ENCODE data around the gene ASL.
"Not testable (repeated sequence)": the region's sequence is repeated elsewhere in the genome, so short reads cannot be mapped to it uniquely, and the experiment has no call there.

ASL gene

GRCh38 chr7:66052447-66052846 lies 23.2 kb upstream of the ASL start:
- Mint-ChIP-seq H3K4me3 (no peak overlapping the region), H3K27me3 (ENCODE audit: low read depth) (no peaks in the 10 kb centered on the region), H3K4me1 (ENCODE audit: low read depth) (peaks cover 2% of the 10 kb centered on the region), H3K9me3 (no peaks in the 10 kb centered on the region), H3K27ac (no peak overlapping the region), H3K36me3 (ENCODE audit: low read depth) (no peaks in the 10 kb centered on the region)

- no peak overlapping the region for H3K27ac Mint-ChIP-seq
These were observed 21.6 kb upstream of the ASL start for GRCh38 chr7:66054063-66054462.

GRCh38 chr7:66055321-66055956 lies 20.2 kb upstream of the ASL start:
- Mint-ChIP-seq H3K36me3 (ENCODE audit: low read depth) (no peaks in the 10 kb centered on the region), H3K9me3 (no peaks in the 10 kb centered on the region), H3K27me3 (ENCODE audit: low read depth) (no peaks in the 10 kb centered on the region), H3K4me3 (no peak overlapping the region), H3K4me1 (ENCODE audit: low read depth) (peaks cover 2% of the 10 kb centered on the region), H3K27ac (no peak overlapping the region)

More at GRCh38 chr7:66054063-66054462, 21.6 kb upstream of the ASL start:
- H3K27me3 Mint-ChIP-seq (ENCODE audit: low read depth): no peaks in the 10 kb centered on the region
- H3K4me3 Mint-ChIP-seq: no peak overlapping the region
- no peaks in the 10 kb centered on the region for H3K9me3 Mint-ChIP-seq
- H3K4me1 Mint-ChIP-seq (ENCODE audit: low read depth): peaks cover 2% of the 10 kb centered on the region
- H3K36me3 Mint-ChIP-seq (ENCODE audit: low read depth): no peaks in the 10 kb centered on the region

GRCh38 chr7:66060796-66061195 lies 14.8 kb upstream of the ASL start:
- H3K36me3 Mint-ChIP-seq (ENCODE audit: low read depth): no peaks in the 10 kb centered on the region
- no peaks in the 10 kb centered on the region for H3K4me1 Mint-ChIP-seq (ENCODE audit: low read depth)
- H3K4me3 Mint-ChIP-seq: no peak overlapping the region
- H3K27me3 Mint-ChIP-seq (ENCODE audit: low read depth): no peaks in the 10 kb centered on the region
- no peaks in the 10 kb centered on the region for H3K9me3 Mint-ChIP-seq
- H3K27ac Mint-ChIP-seq: no peak overlapping the region

GRCh38 chr7:66069732-66070131 lies 5.9 kb upstream of the ASL start:
- peaks cover 3% of the 10 kb centered on the region for H3K27me3 Mint-ChIP-seq (ENCODE audit: low read depth)
- no peaks in the 10 kb centered on the region for H3K36me3 Mint-ChIP-seq (ENCODE audit: low read depth)
- no peaks in the 10 kb centered on the region for H3K9me3 Mint-ChIP-seq
- H3K27ac Mint-ChIP-seq: no peak overlapping the region
- no peaks in the 10 kb centered on the region for H3K4me1 Mint-ChIP-seq (ENCODE audit: low read depth)
- H3K4me3 Mint-ChIP-seq: no peak overlapping the region

- Mint-ChIP-seq H3K9me3 (no peaks in the 10 kb centered on the region), H3K4me3 (no peak overlapping the region), H3K36me3 (ENCODE audit: low read depth) (no peaks in the 10 kb centered on the region), H3K27me3 (ENCODE audit: low read depth) (peaks cover 3% of the 10 kb centered on the region), H3K27ac (no peak overlapping the region), H3K4me1 (ENCODE audit: low read depth) (peaks cover under 1% of the 10 kb centered on the region)
These were observed 5.4 kb upstream of the ASL start for GRCh38 chr7:66070222-66070621.

GRCh38 chr7:66072208-66072607 lies 3.4 kb upstream of the ASL start:
- H3K36me3 Mint-ChIP-seq (ENCODE audit: low read depth); H3K27ac Mint-ChIP-seq; H3K9me3 Mint-ChIP-seq; H3K4me3 Mint-ChIP-seq; H3K27me3 Mint-ChIP-seq (ENCODE audit: low read depth): not testable (repeated sequence)
- peaks cover 11% of the 10 kb centered on the region for H3K4me1 Mint-ChIP-seq (ENCODE audit: low read depth)

- peaks cover 2% of the 10 kb centered on the region for H3K27me3 Mint-ChIP-seq (ENCODE audit: low read depth)
- peak overlapping the region; percentile 85 for H3K4me3 Mint-ChIP-seq
- peaks cover 11% of the 10 kb centered on the region for H3K4me1 Mint-ChIP-seq (ENCODE audit: low read depth)
- peak overlapping the region; percentile 71 for H3K27ac Mint-ChIP-seq
- no peaks in the 10 kb centered on the region for H3K9me3 Mint-ChIP-seq
- H3K36me3 Mint-ChIP-seq (ENCODE audit: low read depth): no peaks in the 10 kb centered on the region
These were observed 1.1 kb downstream of the ASL start for GRCh38 chr7:66076462-66077329.

- no peaks in the 10 kb centered on the region for H3K9me3 Mint-ChIP-seq
- no peak overlapping the region for H3K27ac Mint-ChIP-seq
- no peaks in the 10 kb centered on the region for H3K27me3 Mint-ChIP-seq (ENCODE audit: low read depth)
- no peaks in the 10 kb centered on the region for H3K36me3 Mint-ChIP-seq (ENCODE audit: low read depth)
- no peak overlapping the region for H3K4me3 Mint-ChIP-seq
- H3K4me1 Mint-ChIP-seq (ENCODE audit: low read depth): peaks cover 11% of the 10 kb centered on the region
These were observed 2.4 kb downstream of the ASL start for GRCh38 chr7:66078067-66078466.

- H3K27me3 Mint-ChIP-seq (ENCODE audit: low read depth): no peaks in the 10 kb centered on the region
- no peaks in the 10 kb centered on the region for H3K9me3 Mint-ChIP-seq
- H3K4me3 Mint-ChIP-seq: no peak overlapping the region
- H3K4me1 Mint-ChIP-seq (ENCODE audit: low read depth): no peaks in the 10 kb centered on the region
- H3K36me3 Mint-ChIP-seq (ENCODE audit: low read depth): peaks cover 3% of the 10 kb centered on the region
- H3K27ac Mint-ChIP-seq: no peak overlapping the region
These were observed 6.5 kb downstream of the ASL start for GRCh38 chr7:66082083-66082482.

- Mint-ChIP-seq H3K27me3 (ENCODE audit: low read depth) (no peaks in the 10 kb centered on the region), H3K4me3 (no peak overlapping the region), H3K4me1 (ENCODE audit: low read depth) (no peaks in the 10 kb centered on the region), H3K27ac (no peak overlapping the region), H3K36me3 (ENCODE audit: low read depth) (peaks cover 3% of the 10 kb centered on the region), H3K9me3 (no peaks in the 10 kb centered on the region)
These were observed 7.3 kb downstream of the ASL start for GRCh38 chr7:66082886-66083415.

GRCh38 chr7:66083677-66084076 lies 8.1 kb downstream of the ASL start:
- H3K27me3 Mint-ChIP-seq (ENCODE audit: low read depth): no peaks in the 10 kb centered on the region
- no peaks in the 10 kb centered on the region for H3K9me3 Mint-ChIP-seq
- H3K36me3 Mint-ChIP-seq (ENCODE audit: low read depth): peaks cover 3% of the 10 kb centered on the region
- H3K4me3 Mint-ChIP-seq: no peak overlapping the region
- H3K27ac Mint-ChIP-seq: no peak overlapping the region
- H3K4me1 Mint-ChIP-seq (ENCODE audit: low read depth): no peaks in the 10 kb centered on the region

- Mint-ChIP-seq H3K9me3 (no peaks in the 10 kb centered on the region), H3K27ac (no peak overlapping the region), H3K4me3 (no peak overlapping the region), H3K36me3 (ENCODE audit: low read depth) (no peaks in the 10 kb centered on the region), H3K27me3 (ENCODE audit: low read depth) (no peaks in the 10 kb centered on the region), H3K4me1 (ENCODE audit: low read depth) (no peaks in the 10 kb centered on the region)
These were observed 13.5 kb downstream of the ASL start for GRCh38 chr7:66088861-66089838.

GRCh38 chr7:66092654-66093053 lies 17.0 kb downstream of the ASL start:
- Mint-ChIP-seq H3K4me1 (ENCODE audit: low read depth) (no peaks in the 10 kb centered on the region), H3K9me3 (no peaks in the 10 kb centered on the region), H3K36me3 (ENCODE audit: low read depth) (no peaks in the 10 kb centered on the region), H3K27ac (no peak overlapping the region), H3K27me3 (ENCODE audit: low read depth) (no peaks in the 10 kb centered on the region), H3K4me3 (no peak overlapping the region)

All from T-helper 1 cell treated with Interleukin-12 subunit alpha and Interleukin-12 subunit beta and Interleukin-4 antibody, amounts not matched to agents 30 μg/mL and 1 μg/mL, for 36 hours (primary cell).